Upper lobe of left lung (tissue), 4 donors: ENCODE results near the gene CDK5RAP2.

Source experiments
- POLR2A ChIP-seq, 4 donors: fragments of 450-650 bp; IDR thresholded peaks; one replicate each; pipeline ENCODE4 v1.5.1; 2016 to 2017; ENCODE audit warnings: antibody characterized with exemption in 4 of 4, mild to moderate bottlenecking in 2 of 4
- POLR2AphosphoS5 ChIP-seq, 2 donors: sonication (generic); formaldehyde crosslinking; IDR thresholded peaks; one replicate each; pipeline ENCODE4 v1.5.1; 2017; ENCODE audit warnings: antibody characterized with exemption in 2 of 2
- TF ChIP-seq, protein P1 (sequence below), 6 experiments: fragments of 450-650 bp in 4 of 6; fragments of 200-600 bp in 2 of 6; sonication (generic) in 2 of 6; IDR thresholded peaks; one replicate each; pipeline ENCODE4 v1.5.1; 2016 to 2019; ENCODE audit warnings: antibody characterized with exemption in 6 of 6

DNA sequence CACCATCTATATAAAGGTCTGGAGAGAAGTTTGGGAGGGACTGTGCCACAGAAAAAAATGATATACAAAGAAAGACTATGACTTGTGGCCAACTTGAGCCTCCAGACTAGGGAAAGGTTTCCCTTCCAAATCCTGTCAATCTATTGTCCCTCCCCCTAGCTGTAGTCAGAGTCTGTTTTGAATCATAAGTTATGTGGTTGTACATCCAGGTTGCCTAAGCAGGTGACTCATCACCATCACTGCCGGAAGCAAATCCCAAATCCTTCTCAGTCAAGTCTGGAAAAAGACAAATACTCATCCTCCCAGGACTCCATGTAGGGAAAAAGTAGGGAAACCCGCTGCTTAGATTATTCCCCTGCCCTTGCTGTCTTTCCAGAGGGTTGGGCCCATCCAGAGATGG lies 235.7 kb downstream of the CDK5RAP2 start:
- TF ChIP-seq, protein P1, sequence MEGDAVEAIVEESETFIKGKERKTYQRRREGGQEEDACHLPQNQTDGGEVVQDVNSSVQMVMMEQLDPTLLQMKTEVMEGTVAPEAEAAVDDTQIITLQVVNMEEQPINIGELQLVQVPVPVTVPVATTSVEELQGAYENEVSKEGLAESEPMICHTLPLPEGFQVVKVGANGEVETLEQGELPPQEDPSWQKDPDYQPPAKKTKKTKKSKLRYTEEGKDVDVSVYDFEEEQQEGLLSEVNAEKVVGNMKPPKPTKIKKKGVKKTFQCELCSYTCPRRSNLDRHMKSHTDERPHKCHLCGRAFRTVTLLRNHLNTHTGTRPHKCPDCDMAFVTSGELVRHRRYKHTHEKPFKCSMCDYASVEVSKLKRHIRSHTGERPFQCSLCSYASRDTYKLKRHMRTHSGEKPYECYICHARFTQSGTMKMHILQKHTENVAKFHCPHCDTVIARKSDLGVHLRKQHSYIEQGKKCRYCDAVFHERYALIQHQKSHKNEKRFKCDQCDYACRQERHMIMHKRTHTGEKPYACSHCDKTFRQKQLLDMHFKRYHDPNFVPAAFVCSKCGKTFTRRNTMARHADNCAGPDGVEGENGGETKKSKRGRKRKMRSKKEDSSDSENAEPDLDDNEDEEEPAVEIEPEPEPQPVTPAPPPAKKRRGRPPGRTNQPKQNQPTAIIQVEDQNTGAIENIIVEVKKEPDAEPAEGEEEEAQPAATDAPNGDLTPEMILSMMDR (IDR thresholded peaks at IDR 0.05) = no peak
- TF ChIP-seq POLR2A (IDR thresholded peaks at IDR 0.05) (no peak), POLR2AphosphoS5 (IDR thresholded peaks at IDR 0.05) (no peak)
